Measurements from ENCODE around the gene CARM1. TPM values are rescaled to one million over a fixed set of nuclear protein-coding genes. Genes with fewer than 3 reads are reported as not detected.

The CARM1 gene
- total and polyA plus RNA-seq, 2 donors (not counting 1 experiment from before 2014, with no cell fraction given) = 33.0 to 34.3 TPM

- ChIA-PET POLR2A (interaction anchor here (0.7 kb wide), 1 partner anchor 34 kb away, joined by 5 read pairs; no protein-coding TSS in a partner anchor), CTCF (interaction anchor here (0.6 to 1.4 kb wide), 5 partner anchors 9 to 961 kb away, joined by 3 to 6 read pairs (median 4); no protein-coding TSS in a partner anchor)
- no peak for DNase-seq
- Histone ChIP-seq H3K4me3 (ENCODE audit: control extremely low read depth in 1 of 5, extremely low read depth in 1 of 5, insufficient read depth in 1 of 5, low read depth in 2 of 5, low read length in 4 of 5) (no peak overlapping the region), H3K27me3 (replicated peaks in 1 of 4; ENCODE audit: control extremely low read depth in 1 of 4, control insufficient read depth in 3 of 4, insufficient read depth in 4 of 4, low read length in 3 of 4) (no peaks in the 10 kb centered on the region), H2AFZ (ENCODE audit: insufficient read depth, low read depth, low read length, poor library complexity, severe bottlenecking) (no peak overlapping the region), H3K9me3 (ENCODE audit: control extremely low read depth in 1 of 3, control insufficient read depth in 2 of 3, insufficient read depth in 1 of 3, low read length in 2 of 3) (no peaks in the 10 kb centered on the region), H3K79me2 (ENCODE audit: control insufficient read depth, insufficient read depth, low read length) (no peaks in the 10 kb centered on the region), H3K4me1 (ENCODE audit: control insufficient read depth in 2 of 2, insufficient read depth in 2 of 2, low read length in 2 of 2) (no peaks in the 10 kb centered on the region), H4K20me1 (ENCODE audit: control insufficient read depth, insufficient read depth, low read length, poor library complexity, severe bottlenecking) (no peaks in the 10 kb centered on the region), H3K27ac (ENCODE audit: low read length in 2 of 2) (no peak overlapping the region), H3K9ac (ENCODE audit: low read length) (no peak overlapping the region), H3K4me2 (replicated peaks; ENCODE audit: low read depth, low read length, poor library complexity, severe bottlenecking) (no peak overlapping the region), H3K36me3 (replicated peaks in 1 of 2; ENCODE audit: control extremely low read depth in 1 of 2, control insufficient read depth in 1 of 2, extremely low read depth in 1 of 2, insufficient read depth in 2 of 2, low read length in 1 of 2) (no peaks in the 10 kb centered on the region)
- Mint-ChIP-seq H3K27me3 (no peaks in the 10 kb centered on the region), H3K4me3 (no peak overlapping the region), H3K9me3 (ENCODE audit: insufficient read depth) (no peaks in the 10 kb centered on the region), H3K4me1 (peaks cover 6% of the 10 kb centered on the region), H3K27ac (no peak overlapping the region)
- WGBS (ENCODE audit: insufficient coverage) = no CpG with 5 or more reads among the region's 4 CpGs
- no peak for TF ChIP-seq EZH2 (IDR thresholded peaks at IDR 0.05; ENCODE audit: borderline replicate concordance, insufficient read depth, low read depth, low read length, poor library complexity, severe bottlenecking)
- TF ChIP-seq, protein P1, sequence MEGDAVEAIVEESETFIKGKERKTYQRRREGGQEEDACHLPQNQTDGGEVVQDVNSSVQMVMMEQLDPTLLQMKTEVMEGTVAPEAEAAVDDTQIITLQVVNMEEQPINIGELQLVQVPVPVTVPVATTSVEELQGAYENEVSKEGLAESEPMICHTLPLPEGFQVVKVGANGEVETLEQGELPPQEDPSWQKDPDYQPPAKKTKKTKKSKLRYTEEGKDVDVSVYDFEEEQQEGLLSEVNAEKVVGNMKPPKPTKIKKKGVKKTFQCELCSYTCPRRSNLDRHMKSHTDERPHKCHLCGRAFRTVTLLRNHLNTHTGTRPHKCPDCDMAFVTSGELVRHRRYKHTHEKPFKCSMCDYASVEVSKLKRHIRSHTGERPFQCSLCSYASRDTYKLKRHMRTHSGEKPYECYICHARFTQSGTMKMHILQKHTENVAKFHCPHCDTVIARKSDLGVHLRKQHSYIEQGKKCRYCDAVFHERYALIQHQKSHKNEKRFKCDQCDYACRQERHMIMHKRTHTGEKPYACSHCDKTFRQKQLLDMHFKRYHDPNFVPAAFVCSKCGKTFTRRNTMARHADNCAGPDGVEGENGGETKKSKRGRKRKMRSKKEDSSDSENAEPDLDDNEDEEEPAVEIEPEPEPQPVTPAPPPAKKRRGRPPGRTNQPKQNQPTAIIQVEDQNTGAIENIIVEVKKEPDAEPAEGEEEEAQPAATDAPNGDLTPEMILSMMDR (IDR thresholded peaks at IDR 0.05) = no peak
- intact Hi-C loops (cut with micrococcal nuclease) = no loop called here
- no peak for ATAC-seq (ENCODE audit: low read depth)
These were observed 73.9 kb downstream of the CARM1 start for GRCh38 chr19:10945264-10945663.

DNA sequence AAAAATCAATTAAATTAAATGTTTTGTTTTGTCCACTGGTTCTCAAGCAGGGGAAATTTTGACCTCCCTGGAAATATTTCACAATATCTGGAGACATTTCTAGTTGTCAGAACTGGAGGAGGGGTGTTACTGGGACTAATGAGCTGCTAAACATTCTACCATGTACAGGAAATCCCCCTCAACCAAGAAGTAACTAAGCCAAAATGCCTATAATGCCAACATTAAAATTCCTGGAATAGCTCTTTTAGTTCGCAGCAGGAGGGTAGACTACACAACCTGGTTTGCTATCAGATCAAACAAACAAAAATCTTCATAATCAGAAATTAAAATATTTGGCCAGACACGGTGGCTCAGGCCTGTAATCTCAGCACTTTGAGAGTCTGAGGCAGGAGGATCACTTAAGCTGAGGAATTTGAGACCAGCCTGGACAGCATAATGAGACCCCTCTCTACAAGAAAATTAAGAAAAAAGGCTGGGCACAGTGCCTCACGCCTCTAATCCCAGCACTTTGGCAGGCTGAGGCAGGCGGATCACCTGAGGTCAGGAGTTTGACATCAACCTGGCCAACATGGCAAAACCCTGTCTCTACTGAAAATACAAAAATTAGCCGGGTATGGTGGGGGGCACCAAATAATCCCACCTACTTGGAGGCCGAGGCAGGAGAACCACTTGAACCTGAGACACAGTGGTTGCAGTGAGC is 75.8 kb downstream of the CARM1 start:
- Histone ChIP-seq H3K27me3 (replicated peaks in 1 of 4; ENCODE audit: control extremely low read depth in 1 of 4, control insufficient read depth in 3 of 4, insufficient read depth in 4 of 4, low read length in 3 of 4) (no peaks in the 10 kb centered on the region), H3K4me2 (replicated peaks; ENCODE audit: low read depth, low read length, poor library complexity, severe bottlenecking) (no peak overlapping the region), H3K4me3 (ENCODE audit: control extremely low read depth in 1 of 5, extremely low read depth in 1 of 5, insufficient read depth in 1 of 5, low read depth in 2 of 5, low read length in 4 of 5) (no peak overlapping the region), H3K36me3 (replicated peaks in 1 of 2; ENCODE audit: control extremely low read depth in 1 of 2, control insufficient read depth in 1 of 2, extremely low read depth in 1 of 2, insufficient read depth in 2 of 2, low read length in 1 of 2) (no peaks in the 10 kb centered on the region), H3K9ac (ENCODE audit: low read length) (no peak overlapping the region), H3K79me2 (ENCODE audit: control insufficient read depth, insufficient read depth, low read length) (no peaks in the 10 kb centered on the region), H4K20me1 (ENCODE audit: control insufficient read depth, insufficient read depth, low read length, poor library complexity, severe bottlenecking) (no peaks in the 10 kb centered on the region), H2AFZ (ENCODE audit: insufficient read depth, low read depth, low read length, poor library complexity, severe bottlenecking) (no peak overlapping the region), H3K27ac (ENCODE audit: low read length in 2 of 2) (no peak overlapping the region), H3K9me3 (ENCODE audit: control extremely low read depth in 1 of 3, control insufficient read depth in 2 of 3, insufficient read depth in 1 of 3, low read length in 2 of 3) (no peaks in the 10 kb centered on the region), H3K4me1 (ENCODE audit: control insufficient read depth in 2 of 2, insufficient read depth in 2 of 2, low read length in 2 of 2) (no peaks in the 10 kb centered on the region)
- POLR2A ChIA-PET = interaction anchor here (0.6 kb wide), 1 partner anchor 45 kb away, joined by 3 read pairs; no protein-coding TSS in a partner anchor
- ATAC-seq (ENCODE audit: low read depth) (no peak), DNase-seq (no peak)
- no peaks in the 10 kb centered on the region for H3K27me3 Mint-ChIP-seq
- CTCF ChIA-PET = interaction anchor here (0.7 kb wide), 1 partner anchor 642 kb away, joined by 3 read pairs; no protein-coding TSS in a partner anchor
- no peak overlapping the region for H3K27ac Mint-ChIP-seq
- peaks cover 3% of the 10 kb centered on the region for H3K4me1 Mint-ChIP-seq
- H3K4me3 Mint-ChIP-seq = no peak overlapping the region
- TF ChIP-seq, protein P1 (IDR thresholded peaks at IDR 0.05) = no peak
- TF ChIP-seq EZH2 (IDR thresholded peaks at IDR 0.05; ENCODE audit: borderline replicate concordance, insufficient read depth, low read depth, low read length, poor library complexity, severe bottlenecking) = no peak
- intact Hi-C loops (cut with micrococcal nuclease) = no loop called here
- no peaks in the 10 kb centered on the region for H3K9me3 Mint-ChIP-seq (ENCODE audit: insufficient read depth)
- 100% methylated on average over 5 of the region's 6 CpGs for WGBS (ENCODE audit: insufficient coverage)
